Panc1 (cell line): Measurements from ENCODE around the gene SMAP1. TPM values are rescaled to one million over a fixed set of nuclear protein-coding genes. Genes with fewer than 3 reads are reported as not detected.

Experiments used
- ATAC-seq: fragments of 200-7000 bp; cut with Tn5 transposase; 2 replicates; pipeline ENCODE4 v1.9.1; 2020; ENCODE audit warnings: mild to moderate bottlenecking, moderate library complexity
- BruUV-seq: library from RNA; stranded (reverse); fragments of 400-500 nt; replicated peaks from 2 replicates; lab custom pipeline; 2021; lab: Mats Ljungman, UMichigan
- CTCF ChIA-PET: fragments of 300-600 bp; sonication (Branson Sonifier 250); formaldehyde crosslinking; loops from one replicate; lab custom pipeline; 2022; ENCODE audit warnings: antibody characterized with exemption; lab: Charles Lee
- POLR2A ChIA-PET: fragments of 300-600 bp; sonication (Branson Sonifier 250); formaldehyde crosslinking; loops from one replicate; lab custom pipeline; 2022; ENCODE audit warnings: antibody characterized with exemption; lab: Charles Lee
- DNase-seq: peaks from one replicate; pipeline ENCODE4 v3.0.0-alpha.2; 2010; ENCODE audit warnings: low read depth, low spot score
- H3K27ac ChIP-seq: 2 replicates; pipeline ENCODE4 v1.5.1; 2011; ENCODE audit warnings: mild to moderate bottlenecking, low read length, inconsistent platforms
- H3K27me3 ChIP-seq: fragments of 200-500 bp; sonication (Bioruptor generic); 2 replicates; pipeline ENCODE4 v1.6.0; 2014; ENCODE audit warnings: low read length, inconsistent platforms; ENCODE audit not compliant: control insufficient read depth, insufficient read depth
- H3K36me3 ChIP-seq: fragments of 200-500 bp; sonication (Bioruptor generic); 2 replicates; pipeline ENCODE4 v1.5.1; 2014; ENCODE audit warnings: inconsistent platforms, mild to moderate bottlenecking, low read length, moderate library complexity; ENCODE audit not compliant: control insufficient read depth, insufficient read depth
- H3K4me1 ChIP-seq: 2 replicates; pipeline ENCODE4 v1.5.1; 2011; ENCODE audit warnings: inconsistent platforms, mild to moderate bottlenecking, low read length, moderate library complexity; ENCODE audit not compliant: control insufficient read depth, insufficient read depth
- H3K4me3 ChIP-seq, 2 experiments: 2 replicates each; pipeline ENCODE4 v1.5.1; 2011 to 2012; ENCODE audit warnings: low read depth in 2 of 2, low read length in 2 of 2, mild to moderate bottlenecking in 2 of 2, inconsistent platforms in 1 of 2, moderate library complexity in 1 of 2
- H3K9me3 ChIP-seq: fragments of 200-500 bp; sonication (Bioruptor generic); 2 replicates; pipeline ENCODE4 v1.5.1; 2014; ENCODE audit warnings: low read depth, mild to moderate bottlenecking, inconsistent platforms, low read length, moderate library complexity; ENCODE audit not compliant: control insufficient read depth, insufficient read depth
- CTCF ChIP-seq: fragments of 450-650 bp; IDR thresholded peaks from 2 replicates; pipeline ENCODE4 v1.5.1; 2017; ENCODE audit warnings: mild to moderate bottlenecking
- POLR2AphosphoS5 ChIP-seq: IDR thresholded peaks from 2 replicates; pipeline ENCODE4 v1.6.1; 2012; ENCODE audit warnings: mild to moderate bottlenecking, low read depth, low read length, moderate library complexity
- REST ChIP-seq, 2 experiments: IDR thresholded peaks; 2 replicates each; pipeline ENCODE4 v1.6.1; 2011 to 2012; ENCODE audit warnings: low read depth in 2 of 2, control low read depth in 1 of 2, low read length in 1 of 2, mild to moderate bottlenecking in 1 of 2, moderate library complexity in 1 of 2; ENCODE audit not compliant: insufficient read depth in 1 of 2
- SIN3A ChIP-seq: IDR thresholded peaks from 2 replicates; pipeline ENCODE4 v1.6.1; 2012; ENCODE audit warnings: low read depth, mild to moderate bottlenecking, low read length, moderate library complexity, borderline replicate concordance; ENCODE audit not compliant: insufficient read depth
- TCF7L2 ChIP-seq: IDR thresholded peaks from 2 replicates; pipeline ENCODE4 v1.6.1; 2011; ENCODE audit warnings: mild to moderate bottlenecking, low read depth, low read length, inconsistent platforms
- in situ Hi-C: cut with HindIII; loops from 2 replicates; pipeline ENCODE4 v1.10.0; 2016; ENCODE audit warnings: low sequenced_read_pairs, low pct_unique_long_range_greater_than_20kb
- intact Hi-C: fragments of 100-400 bp; cut with micrococcal nuclease; formaldehyde crosslinking; loops from one replicate; pipeline ENCODE4 v1.10.0; 2022; ENCODE audit not compliant: unreplicated experiment
- total RNA-seq: library from RNA; stranded (reverse); gene quantifications from one replicate; pipeline ENCODE4 v1.2.1, GENCODE V29; 2021; ENCODE audit not compliant: unreplicated experiment

Gene SMAP1
- total RNA-seq, 1 experiment from 2014 or later: 41.9 TPM

GRCh38 chr6:70622461-70622860, 45.2 kb upstream of the SMAP1 start:
- intact Hi-C loops: no loop called here
- no TSS peak for BruUV-seq
- ChIA-PET CTCF (no interaction called here), POLR2A (no interaction called here)
- no peaks in the 10 kb centered on the region for H3K9me3 ChIP-seq
- no peaks in the 10 kb centered on the region; the same call in 1 of the 2 replicates for H3K27me3 ChIP-seq
- DNase-seq (no peak), ATAC-seq (no peak)
- H3K27ac ChIP-seq: no peak overlapping the region
- no peak overlapping the region for H3K4me3 ChIP-seq
- no peaks in the 10 kb centered on the region for H3K36me3 ChIP-seq
- TF ChIP-seq SIN3A (no peak), REST (IDR thresholded peaks at IDR 0.05; ENCODE audit: insufficient read depth in 1 of 2, low read depth in 2 of 2, low read length in 1 of 2) (no peak), POLR2AphosphoS5 (no peak), TCF7L2 (no peak), CTCF (no peak)
- H3K4me1 ChIP-seq: no peaks in the 10 kb centered on the region
- in situ Hi-C loops: no loop called here

GRCh38 chr6:70625436-70625835, 42.2 kb upstream of the SMAP1 start:
- Histone ChIP-seq H3K36me3 (no peaks in the 10 kb centered on the region), H3K9me3 (no peaks in the 10 kb centered on the region), H3K27me3 (no peaks in the 10 kb centered on the region; the same call in 1 of the 2 replicates), H3K4me3 (no peak overlapping the region), H3K4me1 (no peaks in the 10 kb centered on the region), H3K27ac (no peak overlapping the region)
- CTCF ChIA-PET: no interaction called here
- in situ Hi-C loops: no loop called here
- BruUV-seq: no TSS peak
- POLR2A ChIA-PET: no interaction called here
- no peak for DNase-seq
- no peak for ATAC-seq
- intact Hi-C loops: no loop called here
- TF ChIP-seq SIN3A (no peak), TCF7L2 (no peak), REST (IDR thresholded peaks at IDR 0.05; ENCODE audit: insufficient read depth in 1 of 2, low read depth in 2 of 2, low read length in 1 of 2) (no peak), POLR2AphosphoS5 (no peak), CTCF (no peak)
